SK-N-SH (cell line): ENCODE data around the gene RPL18.
"Not testable (repeated sequence)": the region's sequence is repeated elsewhere in the genome, so short reads cannot be mapped to it uniquely, and the experiment has no call there.

ENCODE experiments used
- RAD21 ChIP-seq: IDR thresholded peaks from 2 replicates; pipeline ENCODE4 v1.6.1; 2012; ENCODE audit warnings: mild to moderate bottlenecking, low read length
- USF2 ChIP-seq: fragments of 150-350 bp; IDR thresholded peaks from 2 replicates; pipeline ENCODE4 v1.6.1; 2017; ENCODE audit warnings: antibody characterized with exemption, low read length, low read depth, borderline replicate concordance
- TF ChIP-seq, protein P1 (sequence below): fragments of 200-600 bp; sonication (generic); IDR thresholded peaks from 2 replicates; pipeline ENCODE4 v1.6.1; 2017; ENCODE audit warnings: antibody characterized with exemption, mild to moderate bottlenecking, moderate library complexity
- TF ChIP-seq, protein P2 (sequence below): IDR thresholded peaks from 2 replicates; pipeline ENCODE4; 2012

DNA sequence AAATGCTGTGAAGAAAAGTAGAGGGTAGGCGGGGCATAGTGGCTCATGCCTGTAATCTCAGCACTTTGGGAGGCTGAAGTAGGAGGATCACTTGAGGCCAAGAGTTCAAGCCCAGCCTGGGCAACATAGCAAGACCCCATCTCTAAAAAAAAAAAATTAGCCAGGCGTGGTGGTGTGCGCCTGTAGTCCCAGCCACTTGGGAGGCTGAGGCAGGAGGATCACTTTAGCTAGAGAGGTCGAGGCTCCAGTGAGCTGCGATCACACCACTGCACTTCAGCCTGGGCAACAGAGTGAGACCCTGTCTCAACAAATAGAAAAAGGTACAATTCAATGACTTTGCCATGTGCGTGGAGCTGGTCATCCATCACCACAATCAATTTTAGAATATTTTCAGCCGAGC lies 41.1 kb downstream of the RPL18 start:
- TF ChIP-seq, protein P1, sequence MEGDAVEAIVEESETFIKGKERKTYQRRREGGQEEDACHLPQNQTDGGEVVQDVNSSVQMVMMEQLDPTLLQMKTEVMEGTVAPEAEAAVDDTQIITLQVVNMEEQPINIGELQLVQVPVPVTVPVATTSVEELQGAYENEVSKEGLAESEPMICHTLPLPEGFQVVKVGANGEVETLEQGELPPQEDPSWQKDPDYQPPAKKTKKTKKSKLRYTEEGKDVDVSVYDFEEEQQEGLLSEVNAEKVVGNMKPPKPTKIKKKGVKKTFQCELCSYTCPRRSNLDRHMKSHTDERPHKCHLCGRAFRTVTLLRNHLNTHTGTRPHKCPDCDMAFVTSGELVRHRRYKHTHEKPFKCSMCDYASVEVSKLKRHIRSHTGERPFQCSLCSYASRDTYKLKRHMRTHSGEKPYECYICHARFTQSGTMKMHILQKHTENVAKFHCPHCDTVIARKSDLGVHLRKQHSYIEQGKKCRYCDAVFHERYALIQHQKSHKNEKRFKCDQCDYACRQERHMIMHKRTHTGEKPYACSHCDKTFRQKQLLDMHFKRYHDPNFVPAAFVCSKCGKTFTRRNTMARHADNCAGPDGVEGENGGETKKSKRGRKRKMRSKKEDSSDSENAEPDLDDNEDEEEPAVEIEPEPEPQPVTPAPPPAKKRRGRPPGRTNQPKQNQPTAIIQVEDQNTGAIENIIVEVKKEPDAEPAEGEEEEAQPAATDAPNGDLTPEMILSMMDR = not testable (repeated sequence)
- TF ChIP-seq, protein P2, sequence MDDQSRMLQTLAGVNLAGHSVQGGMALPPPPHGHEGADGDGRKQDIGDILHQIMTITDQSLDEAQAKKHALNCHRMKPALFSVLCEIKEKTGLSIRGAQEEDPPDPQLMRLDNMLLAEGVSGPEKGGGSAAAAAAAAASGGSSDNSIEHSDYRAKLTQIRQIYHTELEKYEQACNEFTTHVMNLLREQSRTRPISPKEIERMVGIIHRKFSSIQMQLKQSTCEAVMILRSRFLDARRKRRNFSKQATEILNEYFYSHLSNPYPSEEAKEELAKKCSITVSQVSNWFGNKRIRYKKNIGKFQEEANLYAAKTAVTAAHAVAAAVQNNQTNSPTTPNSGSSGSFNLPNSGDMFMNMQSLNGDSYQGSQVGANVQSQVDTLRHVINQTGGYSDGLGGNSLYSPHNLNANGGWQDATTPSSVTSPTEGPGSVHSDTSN = not testable (repeated sequence)
- TF ChIP-seq USF2, RAD21: not testable (repeated sequence)
